GM21447 (cell line): ENCODE results near the gene WNT2B.

ENCODE experiments used
- ATAC-seq: cut with Tn5 transposase; IDR thresholded peaks from one replicate; pipeline ENCODE4 v1.9.1; 2021; ENCODE audit not compliant: unreplicated experiment

Gene WNT2B

DNA sequence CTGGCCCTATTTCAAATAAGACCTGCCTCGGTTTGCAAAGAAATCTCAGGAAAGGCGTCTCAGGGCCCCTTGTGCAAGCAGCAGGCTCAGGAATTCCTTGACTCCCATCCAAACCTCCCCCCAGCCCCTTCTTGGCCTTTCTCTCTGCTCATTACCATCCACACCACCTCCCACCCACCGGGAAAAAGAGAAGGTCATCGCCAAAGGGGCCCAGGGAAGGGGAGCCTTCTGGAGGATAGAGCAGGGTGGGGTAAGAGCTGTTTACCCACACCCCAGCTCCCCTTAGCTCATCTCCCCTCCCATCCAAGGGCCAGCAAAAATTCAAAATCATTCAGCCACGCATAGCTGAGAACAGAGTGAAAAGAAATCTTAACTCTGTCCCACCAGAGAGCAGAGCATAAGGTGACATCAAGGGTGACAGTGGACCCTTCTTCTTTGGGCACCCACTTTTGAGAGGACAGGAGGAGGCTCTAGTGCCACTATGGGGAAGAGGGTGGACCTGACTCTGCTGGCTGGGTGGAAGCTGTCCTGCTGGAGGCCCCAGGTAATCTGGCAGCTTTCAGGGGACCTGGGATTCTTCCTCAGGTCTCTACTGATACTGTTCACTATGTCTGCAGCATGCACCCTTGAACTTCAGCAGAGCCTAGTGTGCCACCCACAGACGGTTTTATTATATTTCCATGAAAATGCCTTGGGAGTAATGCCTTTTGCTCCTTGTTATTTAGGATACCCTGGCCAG lies 3.9 kb upstream of the WNT2B start:
- no peak for ATAC-seq

DNA sequence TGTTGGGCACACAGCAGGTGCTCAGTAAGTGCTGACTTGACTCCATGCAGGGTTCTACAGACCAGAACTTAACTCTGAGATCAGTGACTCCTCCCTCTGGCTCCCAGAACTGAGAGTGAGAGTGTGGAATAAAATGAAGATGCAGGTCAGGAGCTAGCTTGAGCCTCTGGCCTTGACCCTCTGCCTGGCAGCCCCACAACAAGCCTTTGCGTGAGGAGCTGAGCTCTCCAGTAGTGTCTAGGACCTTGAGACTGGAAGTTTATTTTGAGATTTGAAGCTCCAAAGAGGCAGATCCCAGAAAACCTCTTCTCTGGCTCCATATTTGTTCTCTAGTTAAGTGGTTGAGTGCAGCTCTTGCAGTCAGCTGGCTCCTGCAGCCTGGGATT lies 3.4 kb upstream of the WNT2B start:
- no peak for ATAC-seq

DNA sequence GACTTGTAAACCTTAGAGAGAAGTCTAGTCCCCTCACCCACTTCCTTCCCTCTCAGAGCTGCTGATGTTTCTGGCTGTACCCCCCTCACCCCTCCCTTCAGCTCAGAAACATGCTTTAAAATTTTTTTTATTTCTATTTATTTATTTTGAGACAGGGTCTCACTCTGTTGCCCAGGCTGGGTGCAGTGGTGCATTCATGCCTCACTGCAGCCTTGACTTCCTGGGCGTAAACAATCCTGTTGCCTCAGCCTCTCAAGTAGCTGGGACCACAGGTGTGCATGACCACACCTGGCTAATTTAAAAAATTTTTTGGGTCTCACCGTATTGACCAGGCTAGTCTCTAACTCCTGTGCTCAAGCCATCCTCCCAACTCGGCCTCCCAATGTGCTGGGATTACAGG lies 2.9 kb upstream of the WNT2B start:
- no peak for ATAC-seq

- ATAC-seq = no peak
Observed at GRCh38 chr1:112506306-112506705, 2.5 kb upstream of the WNT2B start.

- no peak for ATAC-seq
Observed at GRCh38 chr1:112506731-112507130, 2.0 kb upstream of the WNT2B start.

- ATAC-seq = no peak
Observed at GRCh38 chr1:112507336-112507735, 1.4 kb upstream of the WNT2B start.

GRCh38 chr1:112507921-112508277 lies 866 bp upstream of the WNT2B start:
- ATAC-seq = no peak

DNA sequence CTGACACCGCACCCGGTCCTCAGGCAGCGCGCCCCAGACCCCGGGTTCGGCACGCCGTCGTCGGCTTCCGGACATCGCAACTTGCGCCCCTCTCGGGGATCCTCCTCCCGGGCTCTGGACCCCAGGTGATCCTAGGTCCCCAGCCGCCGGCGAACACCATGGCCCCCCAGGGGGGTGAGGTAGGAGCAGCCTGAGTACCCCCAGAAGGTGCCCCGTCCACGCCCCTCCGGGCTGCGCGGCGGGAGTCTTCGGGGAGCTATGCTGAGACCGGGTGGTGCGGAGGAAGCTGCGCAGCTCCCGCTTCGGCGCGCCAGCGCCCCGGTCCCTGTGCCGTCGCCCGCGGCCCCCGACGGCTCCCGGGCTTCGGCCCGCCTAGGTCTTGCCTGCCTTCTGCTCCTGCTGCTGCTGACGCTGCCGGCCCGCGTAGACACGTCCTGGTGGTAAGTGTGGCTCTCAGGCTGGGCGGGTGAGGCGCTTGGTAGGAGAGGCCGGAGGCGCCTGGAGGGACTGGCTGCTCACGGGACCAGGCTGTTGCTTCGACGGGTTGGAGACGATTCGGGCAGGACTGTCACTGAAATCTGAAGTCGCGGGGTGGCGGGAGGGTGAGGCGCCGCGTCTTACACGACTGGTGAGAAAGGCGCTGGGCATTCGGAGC lies 367 bp downstream of the WNT2B start:
- no peak for ATAC-seq

DNA sequence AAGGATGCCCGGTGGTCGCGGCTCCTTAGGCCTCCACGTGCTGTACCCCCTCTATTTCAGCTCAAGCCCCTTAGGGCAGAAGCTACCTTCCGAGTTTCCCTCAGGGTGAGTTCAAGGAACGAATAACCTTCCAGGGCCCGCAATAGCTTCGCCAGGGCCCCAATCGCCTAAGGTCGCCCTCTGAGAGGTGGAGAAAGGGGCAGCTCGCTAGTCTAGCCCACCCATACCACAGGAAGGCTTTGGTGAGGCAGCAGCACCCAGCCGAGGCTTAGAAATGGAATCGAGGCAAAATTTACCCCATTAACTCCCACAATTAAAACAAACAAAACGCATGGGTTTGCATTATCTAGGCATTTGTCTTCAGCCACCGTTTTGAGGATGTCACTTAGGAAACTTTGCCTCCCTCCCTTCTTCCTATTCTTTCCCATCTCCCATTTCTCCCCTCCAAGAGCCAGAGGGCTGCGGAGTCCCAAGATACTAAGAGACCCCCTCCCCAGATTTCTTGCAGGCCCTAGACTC lies 954 bp downstream of the WNT2B start:
- no peak for ATAC-seq

DNA sequence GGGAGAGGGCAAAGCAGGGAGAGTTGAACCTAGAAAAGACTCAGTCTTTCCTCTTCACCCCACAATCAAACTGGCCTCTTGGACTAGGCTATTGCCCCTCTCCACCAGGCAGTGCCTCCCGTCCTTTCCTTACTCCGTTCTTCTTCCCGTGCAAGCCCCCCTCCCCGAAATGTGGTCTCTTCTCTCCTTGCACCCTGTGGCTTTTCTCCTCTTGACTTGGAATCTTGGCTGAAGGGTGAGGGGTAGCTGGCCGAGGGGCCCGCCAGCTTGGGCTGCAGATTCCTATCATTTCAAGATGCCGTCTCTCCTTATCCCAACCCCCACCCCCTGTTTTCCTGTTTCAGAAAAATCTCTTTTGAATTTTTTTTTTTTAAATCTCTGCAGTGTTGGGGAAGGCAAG lies 1.6 kb downstream of the WNT2B start:
- ATAC-seq = no peak

- no peak for ATAC-seq
Observed at GRCh38 chr1:112511897-112512296, 3.1 kb downstream of the WNT2B start.

DNA sequence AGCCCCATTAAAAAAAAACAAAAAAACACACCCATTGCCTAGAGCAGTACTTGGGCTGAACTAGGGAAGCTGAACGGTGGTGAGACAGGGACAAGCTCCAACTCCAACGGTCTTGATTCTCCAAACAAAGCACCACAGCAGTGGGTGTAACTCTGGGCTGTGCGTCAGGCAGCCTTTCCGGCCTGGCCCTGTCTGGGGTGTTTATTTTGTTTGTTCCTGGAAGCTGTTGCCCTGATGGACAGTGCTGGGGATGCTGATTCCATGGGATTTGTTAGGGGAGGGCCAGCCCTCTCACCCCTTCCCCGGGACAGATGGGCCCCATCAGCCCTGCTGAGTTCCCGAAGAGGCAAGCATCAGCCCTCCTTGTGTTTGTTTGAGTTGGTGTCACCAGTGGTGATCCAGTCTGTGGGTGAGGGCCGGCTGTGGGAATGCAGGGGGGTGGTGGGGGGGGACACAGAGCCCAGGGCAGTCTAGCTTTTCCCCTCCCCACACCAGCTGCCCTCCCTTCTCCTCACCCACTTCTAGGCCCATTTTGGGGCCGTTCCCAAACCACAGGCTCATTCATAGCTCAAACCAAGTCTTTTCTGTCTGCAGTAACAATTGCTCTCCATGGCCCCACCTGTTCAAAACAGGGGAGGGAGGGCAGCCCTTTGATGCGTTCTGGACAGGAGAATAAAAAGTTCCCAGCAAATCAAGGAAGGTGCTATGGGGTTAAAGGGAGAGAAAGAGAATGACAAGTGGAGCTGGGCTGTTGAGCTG lies 4.5 kb downstream of the WNT2B start:
- ATAC-seq = no peak

- no peak for ATAC-seq
Observed at GRCh38 chr1:112514901-112515300, 6.1 kb downstream of the WNT2B start.

GRCh38 chr1:112515311-112516009 lies 6.7 kb downstream of the WNT2B start:
- no peak for ATAC-seq

GRCh38 chr1:112516141-112516540 lies 7.4 kb downstream of the WNT2B start:
- no peak for ATAC-seq

DNA sequence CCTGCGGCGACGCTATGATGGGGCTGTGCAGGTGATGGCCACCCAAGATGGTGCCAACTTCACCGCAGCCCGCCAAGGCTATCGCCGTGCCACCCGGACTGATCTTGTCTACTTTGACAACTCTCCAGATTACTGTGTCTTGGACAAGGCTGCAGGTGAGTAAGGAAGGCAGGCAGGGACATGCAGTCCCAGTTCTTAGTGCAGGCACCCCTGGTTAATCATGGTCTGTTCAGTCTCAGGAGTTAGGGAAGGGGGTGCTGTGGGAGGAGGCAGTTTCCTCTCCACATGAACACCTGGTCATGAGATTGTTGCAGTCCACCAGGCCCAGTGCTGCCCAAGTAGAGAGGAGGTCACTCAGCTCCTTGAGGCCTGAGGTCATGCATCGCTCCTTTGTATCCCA lies 8.5 kb downstream of the WNT2B start:
- ATAC-seq = no peak

- ATAC-seq = no peak
Observed at GRCh38 chr1:112517646-112518045, 8.9 kb downstream of the WNT2B start.

DNA sequence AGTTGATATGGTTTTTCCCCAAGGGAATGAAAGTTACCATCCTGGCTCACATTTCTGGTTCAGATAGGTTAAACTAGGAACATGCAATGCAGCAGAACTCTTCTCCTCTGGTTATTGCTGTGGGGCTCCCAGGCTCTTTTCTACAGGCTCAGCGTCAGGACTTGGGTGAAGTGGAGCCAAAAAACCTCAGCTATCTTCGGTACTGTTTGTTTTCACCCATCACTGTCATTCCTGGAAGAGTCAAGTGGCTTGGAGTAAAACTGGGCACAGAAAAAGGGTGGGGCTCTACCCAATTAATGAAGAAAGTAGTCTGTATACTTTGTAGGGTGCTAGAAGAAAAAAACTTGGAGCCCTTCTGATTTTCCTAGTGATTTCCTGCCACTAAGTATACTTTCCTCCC lies 9.4 kb downstream of the WNT2B start:
- ATAC-seq = no peak

GRCh38 chr1:112520166-112520565 lies 11.4 kb downstream of the WNT2B start:
- no peak for ATAC-seq

- no peak for ATAC-seq
Observed at GRCh38 chr1:112522621-112523020, 13.9 kb downstream of the WNT2B start.

- ATAC-seq = no peak
Observed at GRCh38 chr1:112524251-112524650, 15.5 kb downstream of the WNT2B start.
